ENCODE results near the gene FST. TPM values are rescaled to one million over a fixed set of nuclear protein-coding genes. Genes with fewer than 3 reads are reported as not detected.
A peak's percentile ranks its signal among the peaks of the same experiment; 100 is the strongest.

Gene FST
- not detected for total RNA-seq

DNA sequence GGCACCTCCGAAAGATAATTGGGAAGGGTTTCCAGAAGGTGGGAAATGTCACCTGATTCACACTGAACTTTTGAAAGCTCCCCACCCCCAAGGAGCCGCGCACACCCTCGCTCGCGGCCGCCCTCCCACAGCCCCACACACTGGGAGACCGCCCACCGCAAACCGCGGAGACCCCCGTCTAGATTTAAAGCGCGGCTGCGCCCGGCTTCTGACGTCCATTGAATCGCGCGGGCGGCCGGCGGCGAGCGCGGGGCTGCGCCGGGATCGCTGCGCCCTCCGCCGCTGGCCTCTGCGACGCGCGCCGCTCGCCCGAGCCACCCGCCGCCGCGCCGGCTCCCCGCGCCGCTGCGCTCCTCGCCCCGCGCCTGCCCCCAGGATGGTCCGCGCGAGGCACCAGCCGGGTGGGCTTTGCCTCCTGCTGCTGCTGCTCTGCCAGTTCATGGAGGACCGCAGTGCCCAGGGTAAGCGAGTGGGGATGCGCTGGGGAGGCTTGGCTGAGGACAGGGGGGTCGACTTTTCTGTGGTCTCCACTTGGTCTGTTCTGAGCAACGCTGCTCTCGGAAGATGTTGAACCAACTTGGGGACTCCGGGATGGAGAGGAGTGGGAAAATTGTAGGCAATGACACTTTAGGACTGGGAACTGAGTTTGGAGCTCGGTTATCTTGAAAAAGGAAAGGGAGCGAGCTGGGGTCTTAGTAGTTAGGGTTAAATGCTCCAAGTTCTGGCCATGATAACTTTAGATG, at the start of gene FST:
Gene FST (plus strand): TSS at position 214 of the 743 bp plus-strand sequence. CDS start 163 bp downstream, at position 377.
- H3K9me3 Mint-ChIP-seq: no peaks in the 10 kb centered on the region
- peaks cover 50% of the 10 kb centered on the region for H3K27me3 Mint-ChIP-seq
- peak within 1 kb of the TSS; percentile 90 for H3K4me3 Mint-ChIP-seq
- H3K36me3 Mint-ChIP-seq (ENCODE audit: low read depth): peaks cover 7% of the 10 kb centered on the region
- H3K27ac Mint-ChIP-seq: no peak within 1 kb of the TSS
- ATAC-seq (replicated peaks): no peak
- peaks cover 18% of the 10 kb centered on the region for H3K4me1 Mint-ChIP-seq

DNA sequence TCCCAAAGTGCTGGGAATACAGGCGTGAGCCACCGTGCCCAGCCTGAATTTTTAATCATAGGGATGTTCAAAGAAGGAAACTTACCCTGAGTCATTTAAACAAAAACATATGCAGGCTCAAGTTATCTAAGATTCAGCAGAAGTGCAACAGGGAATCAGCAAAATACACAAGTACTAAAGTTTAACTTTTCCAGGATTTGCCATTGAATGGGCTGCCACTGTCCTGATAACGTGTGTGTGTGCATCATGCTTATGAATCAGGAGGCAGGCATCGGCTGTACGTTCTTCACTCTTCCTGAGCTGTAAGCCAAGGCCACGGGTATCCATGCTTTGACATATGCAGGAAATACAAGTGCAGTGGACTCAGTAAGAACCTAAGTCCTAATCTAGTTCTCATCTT, 48.8 kb upstream of the FST start:
- Mint-ChIP-seq H3K27ac (no peak overlapping the region), H3K4me1 (no peaks in the 10 kb centered on the region), H3K9me3 (peaks cover 3% of the 10 kb centered on the region), H3K27me3 (peaks cover 12% of the 10 kb centered on the region), H3K36me3 (ENCODE audit: low read depth) (no peaks in the 10 kb centered on the region), H3K4me3 (no peak overlapping the region)
- ATAC-seq (replicated peaks): no peak

- no peak for ATAC-seq (replicated peaks)
- Mint-ChIP-seq H3K27ac (no peak overlapping the region), H3K4me3 (no peak overlapping the region), H3K36me3 (ENCODE audit: low read depth) (no peaks in the 10 kb centered on the region), H3K27me3 (peaks cover 12% of the 10 kb centered on the region), H3K4me1 (no peaks in the 10 kb centered on the region), H3K9me3 (peaks cover 3% of the 10 kb centered on the region)
These were observed 47.4 kb upstream of the FST start for GRCh38 chr5:53433026-53433425.

GRCh38 chr5:53434541-53434940, 45.9 kb upstream of the FST start:
- no peaks in the 10 kb centered on the region for H3K4me1 Mint-ChIP-seq
- peaks cover 3% of the 10 kb centered on the region for H3K9me3 Mint-ChIP-seq
- peaks cover 8% of the 10 kb centered on the region for H3K27me3 Mint-ChIP-seq
- H3K4me3 Mint-ChIP-seq: no peak overlapping the region
- H3K36me3 Mint-ChIP-seq (ENCODE audit: low read depth): no peaks in the 10 kb centered on the region
- ATAC-seq (replicated peaks): no peak
- no peak overlapping the region for H3K27ac Mint-ChIP-seq

DNA sequence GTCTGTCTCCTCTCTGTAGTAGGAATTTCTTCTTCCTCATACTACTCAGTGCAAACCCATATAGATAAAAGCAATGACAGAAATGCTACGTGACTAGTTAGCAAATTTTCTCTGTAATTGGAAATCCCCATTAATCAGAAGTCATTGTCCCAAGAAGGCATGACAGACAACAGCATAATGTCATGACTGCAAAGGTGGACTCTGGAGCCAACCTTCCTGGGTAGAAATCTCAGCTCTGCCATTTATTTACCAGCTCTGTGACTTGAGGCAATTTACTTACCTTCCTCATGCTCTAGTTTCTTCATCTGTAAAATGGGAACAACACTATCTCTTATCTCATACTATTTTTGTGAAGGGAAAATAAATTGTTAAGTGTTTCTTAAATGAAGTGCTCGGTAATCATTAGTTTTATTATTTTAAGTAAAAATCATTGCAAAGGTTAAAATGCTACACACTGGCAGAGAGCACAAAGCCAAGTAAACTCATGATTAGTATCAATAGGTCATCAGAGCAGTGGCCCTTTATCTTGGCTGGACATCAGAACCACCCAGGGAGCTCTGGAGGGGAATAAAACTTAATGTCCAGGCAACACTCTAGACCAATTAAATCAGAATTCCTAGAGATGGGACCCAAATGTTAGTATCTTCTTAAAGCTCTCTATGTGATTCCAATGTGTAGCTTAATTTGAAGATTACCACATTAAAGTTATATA, 43.8 kb upstream of the FST start:
- no peaks in the 10 kb centered on the region for H3K36me3 Mint-ChIP-seq (ENCODE audit: low read depth)
- H3K4me1 Mint-ChIP-seq: no peaks in the 10 kb centered on the region
- H3K27ac Mint-ChIP-seq: no peak overlapping the region
- H3K9me3 Mint-ChIP-seq: peaks cover 3% of the 10 kb centered on the region
- H3K27me3 Mint-ChIP-seq: peaks cover 6% of the 10 kb centered on the region
- no peak for ATAC-seq (replicated peaks)
- no peak overlapping the region for H3K4me3 Mint-ChIP-seq

DNA sequence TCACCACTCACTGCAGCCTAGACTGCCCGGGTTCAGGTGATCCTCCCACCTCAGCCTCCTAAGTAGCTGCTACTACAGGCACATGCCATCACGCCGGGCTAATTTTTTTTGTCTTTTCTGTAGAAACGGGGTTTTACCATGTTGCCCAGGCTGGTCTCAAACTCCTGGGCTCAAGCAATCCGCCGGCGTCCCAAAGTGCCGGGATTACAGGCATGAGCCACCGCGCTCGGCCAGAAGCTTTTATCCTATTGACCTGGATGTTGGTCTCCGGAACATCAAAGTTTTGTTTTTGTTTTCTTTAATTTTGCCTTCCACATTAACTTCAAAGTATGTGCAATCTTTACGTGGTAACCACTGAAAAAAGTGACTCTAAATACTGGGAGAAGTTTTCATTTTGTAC, 42.4 kb upstream of the FST start:
- ATAC-seq (replicated peaks): no peak
- H3K4me1 Mint-ChIP-seq: no peaks in the 10 kb centered on the region
- H3K36me3 Mint-ChIP-seq (ENCODE audit: low read depth): no peaks in the 10 kb centered on the region
- peaks cover 3% of the 10 kb centered on the region for H3K9me3 Mint-ChIP-seq
- H3K27me3 Mint-ChIP-seq: peaks cover 10% of the 10 kb centered on the region
- H3K4me3 Mint-ChIP-seq: no peak overlapping the region
- H3K27ac Mint-ChIP-seq: no peak overlapping the region

- peaks cover 3% of the 10 kb centered on the region for H3K9me3 Mint-ChIP-seq
- H3K27ac Mint-ChIP-seq: no peak overlapping the region
- no peak for ATAC-seq (replicated peaks)
- H3K4me1 Mint-ChIP-seq: no peaks in the 10 kb centered on the region
- H3K4me3 Mint-ChIP-seq: no peak overlapping the region
- H3K27me3 Mint-ChIP-seq: peaks cover 10% of the 10 kb centered on the region
- no peaks in the 10 kb centered on the region for H3K36me3 Mint-ChIP-seq (ENCODE audit: low read depth)
These were observed 41.6 kb upstream of the FST start for GRCh38 chr5:53438486-53439472.

DNA sequence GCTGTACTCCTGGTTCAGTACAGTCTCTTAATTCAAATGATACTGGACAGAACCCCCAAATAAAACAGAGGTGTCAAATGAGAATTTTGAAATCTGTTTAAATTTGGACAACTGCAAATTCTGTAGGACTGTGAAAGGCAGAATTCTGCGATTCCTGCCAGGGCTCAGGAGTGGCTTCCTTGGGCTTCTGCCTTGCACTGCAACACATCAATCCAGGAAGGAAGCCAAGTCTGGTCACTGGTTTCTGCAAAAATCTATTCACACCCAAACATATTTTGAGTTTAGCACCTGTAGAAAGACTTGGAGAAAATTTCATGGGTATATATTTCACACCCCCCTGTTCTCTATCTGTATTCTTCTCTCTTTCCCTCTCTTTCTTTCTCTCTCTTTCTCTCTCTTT, 37.5 kb upstream of the FST start:
- H3K4me1 Mint-ChIP-seq: no peaks in the 10 kb centered on the region
- H3K9me3 Mint-ChIP-seq: no peaks in the 10 kb centered on the region
- ATAC-seq (replicated peaks): no peak
- no peak overlapping the region for H3K4me3 Mint-ChIP-seq
- H3K27me3 Mint-ChIP-seq: peaks cover 8% of the 10 kb centered on the region
- no peak overlapping the region for H3K27ac Mint-ChIP-seq
- H3K36me3 Mint-ChIP-seq (ENCODE audit: low read depth): no peaks in the 10 kb centered on the region

GRCh38 chr5:53445569-53445968, 34.9 kb upstream of the FST start:
- H3K4me1 Mint-ChIP-seq: no peaks in the 10 kb centered on the region
- H3K27me3 Mint-ChIP-seq: peaks cover 18% of the 10 kb centered on the region
- H3K4me3 Mint-ChIP-seq: no peak overlapping the region
- no peak overlapping the region for H3K27ac Mint-ChIP-seq
- H3K9me3 Mint-ChIP-seq: no peaks in the 10 kb centered on the region
- H3K36me3 Mint-ChIP-seq (ENCODE audit: low read depth): no peaks in the 10 kb centered on the region
- ATAC-seq (replicated peaks): no peak

DNA sequence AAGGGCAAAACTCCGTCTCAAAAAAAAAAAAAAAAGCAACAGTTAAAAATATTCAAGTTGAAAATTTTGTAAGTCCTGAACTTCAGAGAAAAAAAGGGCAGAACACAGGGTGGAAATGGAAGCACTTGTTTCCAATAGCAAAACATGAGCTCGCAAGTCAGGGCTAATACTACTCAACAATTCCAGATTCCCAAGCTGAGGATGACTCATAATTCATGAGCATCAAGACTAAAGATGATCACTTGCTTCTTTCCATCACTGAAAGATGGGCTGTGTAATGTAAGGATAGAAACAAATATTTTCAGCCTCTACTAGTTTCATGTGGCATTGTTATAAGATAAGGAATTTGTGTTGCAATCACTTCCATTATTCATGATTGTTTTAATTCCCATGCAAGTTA, 33.5 kb upstream of the FST start:
- Mint-ChIP-seq H3K4me3 (no peak overlapping the region), H3K27me3 (peaks cover 22% of the 10 kb centered on the region), H3K9me3 (no peaks in the 10 kb centered on the region)

DNA sequence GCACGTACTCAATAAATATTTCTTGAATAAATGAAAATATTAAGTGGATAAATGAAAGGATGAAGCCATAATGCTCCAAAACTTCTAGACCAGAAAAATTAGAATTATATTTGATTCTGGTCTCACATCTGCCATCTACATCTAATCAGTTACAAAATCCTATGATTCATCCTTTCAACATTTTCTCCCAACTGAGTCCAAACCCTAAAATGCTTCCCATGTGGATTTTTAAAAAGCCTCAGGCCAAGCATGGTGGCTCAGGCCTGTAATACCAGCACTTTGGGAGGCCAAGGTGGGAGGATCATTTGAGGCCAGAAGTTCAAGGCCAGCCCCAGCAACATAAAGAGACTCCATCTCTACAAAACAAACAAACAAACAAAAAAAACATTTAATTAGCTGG, 31.6 kb upstream of the FST start:
- no peaks in the 10 kb centered on the region for H3K9me3 Mint-ChIP-seq
- H3K36me3 Mint-ChIP-seq (ENCODE audit: low read depth): no peaks in the 10 kb centered on the region
- peaks cover 18% of the 10 kb centered on the region for H3K27me3 Mint-ChIP-seq
- ATAC-seq (replicated peaks): no peak
- no peak overlapping the region for H3K4me3 Mint-ChIP-seq
- H3K27ac Mint-ChIP-seq: no peak overlapping the region
- H3K4me1 Mint-ChIP-seq: no peaks in the 10 kb centered on the region

More for the DNA sequence above, 33.5 kb upstream of the FST start:
- no peak overlapping the region for H3K27ac Mint-ChIP-seq
- no peaks in the 10 kb centered on the region for H3K36me3 Mint-ChIP-seq (ENCODE audit: low read depth)
- no peak for ATAC-seq (replicated peaks)
- no peaks in the 10 kb centered on the region for H3K4me1 Mint-ChIP-seq

DNA sequence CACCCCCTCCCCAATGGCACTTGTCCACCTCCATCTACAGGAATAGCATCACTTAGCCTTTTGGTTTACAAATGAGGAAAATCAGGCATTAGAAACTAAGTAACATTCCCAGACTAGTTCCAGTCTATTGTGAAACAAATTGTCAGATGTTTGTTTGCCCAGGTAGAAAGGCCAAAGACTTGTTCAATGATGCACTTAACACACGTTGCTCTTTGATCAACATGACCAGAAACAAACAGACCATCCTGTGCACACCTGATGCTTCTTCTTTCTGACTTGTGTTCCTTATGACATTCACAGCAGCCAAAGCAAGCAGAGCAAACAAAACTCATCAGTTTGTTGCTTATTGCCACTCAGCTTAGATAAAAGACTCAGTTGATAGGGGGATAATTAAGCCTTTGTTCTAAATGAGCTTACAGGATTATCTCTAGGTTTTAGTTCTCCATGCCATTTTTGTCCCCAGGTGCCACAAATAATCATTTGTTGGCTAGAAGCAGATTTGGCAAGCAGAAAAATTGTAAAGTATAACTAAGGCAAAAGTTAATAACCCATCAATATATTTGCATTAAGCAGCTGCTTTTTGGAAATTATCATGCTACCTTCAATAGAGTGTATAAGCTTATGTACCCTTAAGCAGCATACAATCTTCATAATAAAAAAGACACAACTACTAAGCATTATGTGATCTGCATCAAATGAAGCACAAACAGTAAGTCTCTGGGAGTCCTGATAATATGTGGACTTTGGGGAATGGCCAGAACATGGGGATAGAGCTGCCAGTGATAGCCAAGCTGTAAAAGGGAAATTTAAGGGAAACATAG, 26.3 kb upstream of the FST start:
- Mint-ChIP-seq H3K4me1 (no peaks in the 10 kb centered on the region), H3K27ac (no peak overlapping the region), H3K4me3 (no peak overlapping the region), H3K9me3 (no peaks in the 10 kb centered on the region), H3K27me3 (peaks cover 18% of the 10 kb centered on the region), H3K36me3 (ENCODE audit: low read depth) (no peaks in the 10 kb centered on the region)
- no peak for ATAC-seq (replicated peaks)

GRCh38 chr5:53454719-53455000, 25.8 kb upstream of the FST start:
- Mint-ChIP-seq H3K36me3 (ENCODE audit: low read depth) (no peaks in the 10 kb centered on the region), H3K9me3 (no peaks in the 10 kb centered on the region), H3K4me1 (no peaks in the 10 kb centered on the region), H3K27ac (no peak overlapping the region), H3K4me3 (no peak overlapping the region), H3K27me3 (peaks cover 13% of the 10 kb centered on the region)
- no peak for ATAC-seq (replicated peaks)

DNA sequence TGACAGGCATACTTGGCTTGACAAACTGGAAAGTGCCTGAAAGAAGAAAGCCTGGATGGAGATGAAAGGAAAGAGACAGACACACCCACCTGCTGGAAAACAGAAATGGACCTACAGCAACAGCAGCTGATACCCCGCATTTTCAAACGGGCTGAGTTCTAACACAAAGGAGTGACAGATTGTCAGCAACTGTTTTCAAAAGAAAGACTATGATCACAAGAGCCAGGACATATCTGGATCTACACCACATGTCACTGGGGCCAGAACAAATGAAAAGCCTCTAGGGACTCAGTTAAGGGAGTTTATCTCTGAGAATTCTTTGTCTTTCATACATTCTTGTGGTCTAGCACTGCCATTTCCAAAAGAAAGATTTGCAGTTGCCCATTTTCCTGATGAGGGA, 24.1 kb upstream of the FST start:
- H3K27me3 Mint-ChIP-seq: peaks cover 14% of the 10 kb centered on the region
- no peaks in the 10 kb centered on the region for H3K9me3 Mint-ChIP-seq
- H3K4me3 Mint-ChIP-seq: no peak overlapping the region
- ATAC-seq (replicated peaks): no peak
- no peak overlapping the region for H3K27ac Mint-ChIP-seq
- no peaks in the 10 kb centered on the region for H3K36me3 Mint-ChIP-seq (ENCODE audit: low read depth)
- no peaks in the 10 kb centered on the region for H3K4me1 Mint-ChIP-seq

Data from activated T-helper 17 cell treated with anti-CD3 and anti-CD28 coated beads, Interleukin-2, amount 50 U/mL, for 72 hours (primary cell).